Measurements from ENCODE around the gene SFXN3. TPM values are rescaled to one million over a fixed set of nuclear protein-coding genes. Genes with fewer than 3 reads are reported as not detected.
A peak's percentile ranks its signal among the peaks of the same experiment; 100 is the strongest.

Gene SFXN3
- total and polyA plus RNA-seq, 2 of the 13 experiments (the other 11 are each of a cell fraction or from before 2014, with no cell fraction given), result 16.8 to 71.5 TPM

GRCh38 chr10:101029520-101030295, 1.3 kb upstream of the SFXN3 start (continued):
- TF ChIP-seq KDM5B (CRISPR knock-in tag; IDR thresholded peaks at IDR 0.05; ENCODE audit: borderline replicate concordance) (peak; percentile 27; the same call in 1 of the 2 replicates), DNMT3B (CRISPR knock-in tag; conservative IDR thresholded peaks at IDR 0.05) (no peak), ZFX (CRISPR knock-in tag; IDR thresholded peaks at IDR 0.05; ENCODE audit: low read depth) (no peak; the same call in 1 of the 2 replicates), RARA (CRISPR knock-in tag; IDR thresholded peaks at IDR 0.05) (peak; percentile 62; the same call in 1 of the 2 replicates), ZNF432 (CRISPR knock-in tag; IDR thresholded peaks at IDR 0.05; ENCODE audit: borderline replicate concordance) (no peak), ZNF572 (CRISPR knock-in tag; IDR thresholded peaks at IDR 0.05) (no peak), GLI4 (CRISPR knock-in tag; IDR thresholded peaks at IDR 0.05; ENCODE audit: borderline replicate concordance) (no peak), HMG20A (CRISPR knock-in tag; IDR thresholded peaks at IDR 0.05; ENCODE audit: borderline replicate concordance) (no peak), POLR2G (IDR thresholded peaks at IDR 0.05; ENCODE audit: low read depth, low read length) (no peak), SAP130 (CRISPR knock-in tag; IDR thresholded peaks at IDR 0.05; ENCODE audit: low read depth) (no peak), GMEB1 (CRISPR knock-in tag; IDR thresholded peaks at IDR 0.05; ENCODE audit: borderline replicate concordance) (no peak), ZNF678 (CRISPR knock-in tag; IDR thresholded peaks at IDR 0.05) (no peak), RBM22 (optimal IDR thresholded peaks at IDR 0.05; ENCODE audit: low read length) (no peak), ELF4 (CRISPR knock-in tag; IDR thresholded peaks at IDR 0.05; ENCODE audit: borderline replicate concordance) (no peak), ZNF235 (CRISPR knock-in tag; IDR thresholded peaks at IDR 0.05; ENCODE audit: borderline replicate concordance) (no peak), RFX1 (IDR thresholded peaks at IDR 0.05) (no peak), YEATS2 (CRISPR knock-in tag; IDR thresholded peaks at IDR 0.05; ENCODE audit: borderline replicate concordance) (no peak), ZNF281 (CRISPR knock-in tag; IDR thresholded peaks at IDR 0.05; ENCODE audit: borderline replicate concordance) (peak; percentile 51; the same call in 1 of the 2 replicates), ZNF552 (CRISPR knock-in tag; IDR thresholded peaks at IDR 0.05; ENCODE audit: borderline replicate concordance) (no peak), ATF7 (IDR thresholded peaks at IDR 0.05) (no peak), ATF7 (CRISPR knock-in tag; IDR thresholded peaks at IDR 0.05) (no peak), TEAD3 (CRISPR knock-in tag; optimal IDR thresholded peaks at IDR 0.05; ENCODE audit: borderline replicate concordance) (peak; percentile 58), TBP (CRISPR knock-in tag; IDR thresholded peaks at IDR 0.05) (no peak), ATF1 (CRISPR knock-in tag; IDR thresholded peaks at IDR 0.05) (no peak)
- TF ChIP-seq, protein P1, sequence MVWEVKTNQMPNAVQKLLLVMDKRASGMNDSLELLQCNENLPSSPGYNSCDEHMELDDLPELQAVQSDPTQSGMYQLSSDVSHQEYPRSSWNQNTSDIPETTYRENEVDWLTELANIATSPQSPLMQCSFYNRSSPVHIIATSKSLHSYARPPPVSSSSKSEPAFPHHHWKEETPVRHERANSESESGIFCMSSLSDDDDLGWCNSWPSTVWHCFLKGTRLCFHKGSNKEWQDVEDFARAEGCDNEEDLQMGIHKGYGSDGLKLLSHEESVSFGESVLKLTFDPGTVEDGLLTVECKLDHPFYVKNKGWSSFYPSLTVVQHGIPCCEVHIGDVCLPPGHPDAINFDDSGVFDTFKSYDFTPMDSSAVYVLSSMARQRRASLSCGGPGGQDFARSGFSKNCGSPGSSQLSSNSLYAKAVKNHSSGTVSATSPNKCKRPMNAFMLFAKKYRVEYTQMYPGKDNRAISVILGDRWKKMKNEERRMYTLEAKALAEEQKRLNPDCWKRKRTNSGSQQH (CRISPR knock-in tag; IDR thresholded peaks at IDR 0.05; ENCODE audit: low read depth), result no peak
